K562 (cell line): ENCODE measurements around the gene EEFSEC. TPM values are rescaled to one million over a fixed set of nuclear protein-coding genes. Genes with fewer than 3 reads are reported as not detected.

ENCODE experiments used
- COPS2 ChIP-seq: fragments of 450-650 bp; conservative IDR thresholded peaks from 2 replicates; pipeline ENCODE4 v1.6.1; 2016; ENCODE audit warnings: mild to moderate bottlenecking, moderate library complexity
- NR3C1 ChIP-seq: sonication (generic); formaldehyde crosslinking; IDR thresholded peaks from 2 replicates; pipeline ENCODE4 v1.8.1; 2022; ENCODE audit warnings: missing genetic modification reagents
- NUFIP1 ChIP-seq: fragments of 450-650 bp; IDR thresholded peaks from 2 replicates; pipeline ENCODE4 v1.6.1; 2018; ENCODE audit not compliant: partially characterized antibody
- SMARCC2 ChIP-seq: fragments of 450-650 bp; IDR thresholded peaks from 2 replicates; pipeline ENCODE4 v1.6.1; 2017; ENCODE audit warnings: antibody characterized with exemption, moderate library complexity, mild to moderate bottlenecking, low read depth
- SRSF7 ChIP-seq: fragments of 200-400 bp; formaldehyde crosslinking; optimal IDR thresholded peaks from 2 replicates; pipeline ENCODE3; 2017; ENCODE audit warnings: mild to moderate bottlenecking, low read depth, low read length
- TAL1 ChIP-seq: fragments of 450-650 bp; IDR thresholded peaks from 2 replicates; pipeline ENCODE4 v1.6.1; 2016; ENCODE audit warnings: mild to moderate bottlenecking
- TCF7L2 ChIP-seq: fragments of 150-350 bp; IDR thresholded peaks from 2 replicates; pipeline ENCODE4 v1.6.1; 2016; ENCODE audit warnings: low read depth, mild to moderate bottlenecking, low read length, moderate library complexity
- ZC3H4 ChIP-seq: sonication (generic); formaldehyde crosslinking; IDR thresholded peaks from 2 replicates; pipeline ENCODE4 v1.9.0; 2021; ENCODE audit warnings: missing genetic modification reagents, borderline replicate concordance
- ZNF140 ChIP-seq: fragments of 250-450 bp; sonication (Bioruptor Pico); IDR thresholded peaks from 2 replicates; pipeline ENCODE4 v1.8.0; 2021; ENCODE audit warnings: moderate library complexity, mild to moderate bottlenecking, inconsistent platforms
- ZNF165 ChIP-seq: fragments of 250-450 bp; sonication (Bioruptor Pico); IDR thresholded peaks from 2 replicates; pipeline ENCODE4 v1.4.0; 2020; ENCODE audit warnings: borderline replicate concordance
- polyA plus RNA-seq, 8 experiments: library from polyadenylated mRNA; depleted of rRNA in 4 of 8; stranded (reverse) in 5 of 8; unstranded in 3 of 8; fragments of >200 nt; fragmentation: Nextera tagmentation in 2 of 8; fragmentation: Illumina TruSeq in 1 of 8; extraction: Ambion mirVana in 2 of 8; extraction: Trizol in 1 of 8; gene quantifications; 2 replicates each; pipeline versions ENCODE4 v1.2.1 to v1.2.3, GENCODE V29; 2011 to 2014; ENCODE audit warnings: inconsistent platforms in 1 of 8, missing spikeins in 1 of 8
- total RNA-seq, 7 experiments: library from RNA; depleted of rRNA in 6 of 7; stranded (reverse); fragments of >200 nt in 6 of 7; fragmentation: Illumina TruSeq in 2 of 7; extraction: Trizol in 2 of 7; gene quantifications; 2 replicates each; pipeline versions ENCODE4 v1.2.1 to v1.2.3, GENCODE V29; 2011 to 2021; ENCODE audit warnings: low replicate concordance in 1 of 7
- TF ChIP-seq, protein P1 (sequence below): fragments of 250-450 bp; sonication (Bioruptor Pico); IDR thresholded peaks from 2 replicates; pipeline ENCODE4 v1.4.0; 2020; ENCODE audit warnings: mild to moderate bottlenecking, moderate library complexity
- TF ChIP-seq, protein P2 (sequence below): sonication (generic); formaldehyde crosslinking; IDR thresholded peaks from 2 replicates; pipeline ENCODE4 v1.8.1; 2023; ENCODE audit warnings: mild to moderate bottlenecking, missing genetic modification reagents
- TF ChIP-seq, protein P3 (sequence below): sonication (generic); formaldehyde crosslinking; IDR thresholded peaks from 2 replicates; pipeline ENCODE4 v1.8.0; 2023; ENCODE audit warnings: mild to moderate bottlenecking, missing genetic modification reagents
- TF ChIP-seq, protein P4 (sequence below): fragments of 200-800 bp; sonication (Bioruptor generic); IDR thresholded peaks from 2 replicates; pipeline ENCODE4 v1.6.1; 2017; ENCODE audit warnings: missing genetic modification characterization, missing compliant biosample characterization
- TF ChIP-seq, protein P5 (sequence below): fragments of 450-650 bp; IDR thresholded peaks from 2 replicates; pipeline ENCODE4 v1.6.1; 2016; ENCODE audit warnings: antibody characterized with exemption

The EEFSEC gene
- total and polyA plus RNA-seq, 9 of the 15 experiments (the other 6 are each of a cell fraction or from before 2014, with no cell fraction given): 0.35 to 11.8 (median 7.7) TPM

DNA sequence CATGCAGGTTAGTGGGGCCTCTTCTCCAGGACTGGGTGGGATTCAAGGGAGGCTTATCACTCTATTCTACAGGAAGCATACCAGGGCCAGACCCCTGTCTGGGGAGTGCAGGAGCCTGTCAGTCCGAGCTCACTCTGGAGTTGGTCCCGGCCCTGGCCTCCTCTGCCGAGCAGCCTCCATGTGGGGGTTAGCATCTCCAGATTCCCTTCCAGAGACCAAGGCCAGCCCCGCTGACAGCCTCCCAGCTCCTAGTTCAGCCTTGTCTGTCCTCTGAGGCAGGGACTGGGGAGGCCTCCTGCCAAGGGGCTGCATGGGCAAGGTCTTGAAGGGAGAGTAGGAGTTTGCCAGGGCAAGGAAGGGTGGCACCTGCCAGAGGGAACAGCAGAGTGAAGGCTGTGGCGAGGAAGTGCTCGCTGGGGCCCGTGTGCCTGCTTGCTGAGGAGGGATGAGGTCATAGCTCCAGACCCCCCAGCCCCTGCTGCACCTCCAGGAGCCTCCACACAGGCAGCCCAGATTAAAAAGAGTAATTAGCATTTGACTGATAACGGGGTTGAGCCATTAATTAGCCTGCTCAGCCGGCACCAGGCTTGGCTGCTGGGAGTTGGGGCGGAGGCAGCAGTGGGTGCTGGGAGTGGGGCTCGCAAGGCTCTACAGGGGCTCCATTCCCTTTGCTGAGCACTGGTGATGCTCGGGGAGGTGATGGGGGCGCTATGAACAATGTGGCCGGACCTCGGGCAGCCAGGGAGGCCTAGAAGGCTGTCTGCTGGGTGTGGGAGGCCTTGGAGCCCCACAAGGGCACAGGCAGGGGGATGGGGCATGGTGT is 259.1 kb downstream of the EEFSEC start (continued):
- TF ChIP-seq, protein P1, sequence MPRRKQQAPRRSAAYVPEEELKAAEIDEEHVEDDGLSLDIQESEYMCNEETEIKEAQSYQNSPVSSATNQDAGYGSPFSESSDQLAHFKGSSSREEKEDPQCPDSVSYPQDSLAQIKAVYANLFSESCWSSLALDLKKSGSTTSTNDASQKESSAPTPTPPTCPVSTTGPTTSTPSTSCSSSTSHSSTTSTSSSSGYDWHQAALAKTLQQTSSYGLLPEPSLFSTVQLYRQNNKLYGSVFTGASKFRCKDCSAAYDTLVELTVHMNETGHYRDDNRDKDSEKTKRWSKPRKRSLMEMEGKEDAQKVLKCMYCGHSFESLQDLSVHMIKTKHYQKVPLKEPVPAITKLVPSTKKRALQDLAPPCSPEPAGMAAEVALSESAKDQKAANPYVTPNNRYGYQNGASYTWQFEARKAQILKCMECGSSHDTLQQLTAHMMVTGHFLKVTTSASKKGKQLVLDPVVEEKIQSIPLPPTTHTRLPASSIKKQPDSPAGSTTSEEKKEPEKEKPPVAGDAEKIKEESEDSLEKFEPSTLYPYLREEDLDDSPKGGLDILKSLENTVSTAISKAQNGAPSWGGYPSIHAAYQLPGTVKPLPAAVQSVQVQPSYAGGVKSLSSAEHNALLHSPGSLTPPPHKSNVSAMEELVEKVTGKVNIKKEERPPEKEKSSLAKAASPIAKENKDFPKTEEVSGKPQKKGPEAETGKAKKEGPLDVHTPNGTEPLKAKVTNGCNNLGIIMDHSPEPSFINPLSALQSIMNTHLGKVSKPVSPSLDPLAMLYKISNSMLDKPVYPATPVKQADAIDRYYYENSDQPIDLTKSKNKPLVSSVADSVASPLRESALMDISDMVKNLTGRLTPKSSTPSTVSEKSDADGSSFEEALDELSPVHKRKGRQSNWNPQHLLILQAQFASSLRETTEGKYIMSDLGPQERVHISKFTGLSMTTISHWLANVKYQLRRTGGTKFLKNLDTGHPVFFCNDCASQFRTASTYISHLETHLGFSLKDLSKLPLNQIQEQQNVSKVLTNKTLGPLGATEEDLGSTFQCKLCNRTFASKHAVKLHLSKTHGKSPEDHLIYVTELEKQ: 0 out of 2 replicates have a peak, but pooled peaks have one; percentile 42
- TF ChIP-seq TCF7L2 (no peak), COPS2 (no peak), ZNF165 (CRISPR knock-in tag) (peak; percentile 34; the same call in 1 of the 2 replicates), NR3C1 (CRISPR knock-in tag) (no peak), ZC3H4 (CRISPR knock-in tag) (no peak), SMARCC2 (no peak), ZNF140 (CRISPR knock-in tag) (no peak), NUFIP1 (no peak), SRSF7 (no peak), TAL1 (no peak)
- TF ChIP-seq, protein P2, sequence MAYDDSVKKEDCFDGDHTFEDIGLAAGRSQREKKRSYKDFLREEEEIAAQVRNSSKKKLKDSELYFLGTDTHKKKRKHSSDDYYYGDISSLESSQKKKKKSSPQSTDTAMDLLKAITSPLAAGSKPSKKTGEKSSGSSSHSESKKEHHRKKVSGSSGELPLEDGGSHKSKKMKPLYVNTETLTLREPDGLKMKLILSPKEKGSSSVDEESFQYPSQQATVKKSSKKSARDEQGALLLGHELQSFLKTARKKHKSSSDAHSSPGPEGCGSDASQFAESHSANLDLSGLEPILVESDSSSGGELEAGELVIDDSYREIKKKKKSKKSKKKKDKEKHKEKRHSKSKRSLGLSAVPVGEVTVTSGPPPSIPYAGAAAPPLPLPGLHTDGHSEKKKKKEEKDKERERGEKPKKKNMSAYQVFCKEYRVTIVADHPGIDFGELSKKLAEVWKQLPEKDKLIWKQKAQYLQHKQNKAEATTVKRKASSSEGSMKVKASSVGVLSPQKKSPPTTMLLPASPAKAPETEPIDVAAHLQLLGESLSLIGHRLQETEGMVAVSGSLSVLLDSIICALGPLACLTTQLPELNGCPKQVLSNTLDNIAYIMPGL (CRISPR knock-in tag): no peak
- TF ChIP-seq, protein P3, sequence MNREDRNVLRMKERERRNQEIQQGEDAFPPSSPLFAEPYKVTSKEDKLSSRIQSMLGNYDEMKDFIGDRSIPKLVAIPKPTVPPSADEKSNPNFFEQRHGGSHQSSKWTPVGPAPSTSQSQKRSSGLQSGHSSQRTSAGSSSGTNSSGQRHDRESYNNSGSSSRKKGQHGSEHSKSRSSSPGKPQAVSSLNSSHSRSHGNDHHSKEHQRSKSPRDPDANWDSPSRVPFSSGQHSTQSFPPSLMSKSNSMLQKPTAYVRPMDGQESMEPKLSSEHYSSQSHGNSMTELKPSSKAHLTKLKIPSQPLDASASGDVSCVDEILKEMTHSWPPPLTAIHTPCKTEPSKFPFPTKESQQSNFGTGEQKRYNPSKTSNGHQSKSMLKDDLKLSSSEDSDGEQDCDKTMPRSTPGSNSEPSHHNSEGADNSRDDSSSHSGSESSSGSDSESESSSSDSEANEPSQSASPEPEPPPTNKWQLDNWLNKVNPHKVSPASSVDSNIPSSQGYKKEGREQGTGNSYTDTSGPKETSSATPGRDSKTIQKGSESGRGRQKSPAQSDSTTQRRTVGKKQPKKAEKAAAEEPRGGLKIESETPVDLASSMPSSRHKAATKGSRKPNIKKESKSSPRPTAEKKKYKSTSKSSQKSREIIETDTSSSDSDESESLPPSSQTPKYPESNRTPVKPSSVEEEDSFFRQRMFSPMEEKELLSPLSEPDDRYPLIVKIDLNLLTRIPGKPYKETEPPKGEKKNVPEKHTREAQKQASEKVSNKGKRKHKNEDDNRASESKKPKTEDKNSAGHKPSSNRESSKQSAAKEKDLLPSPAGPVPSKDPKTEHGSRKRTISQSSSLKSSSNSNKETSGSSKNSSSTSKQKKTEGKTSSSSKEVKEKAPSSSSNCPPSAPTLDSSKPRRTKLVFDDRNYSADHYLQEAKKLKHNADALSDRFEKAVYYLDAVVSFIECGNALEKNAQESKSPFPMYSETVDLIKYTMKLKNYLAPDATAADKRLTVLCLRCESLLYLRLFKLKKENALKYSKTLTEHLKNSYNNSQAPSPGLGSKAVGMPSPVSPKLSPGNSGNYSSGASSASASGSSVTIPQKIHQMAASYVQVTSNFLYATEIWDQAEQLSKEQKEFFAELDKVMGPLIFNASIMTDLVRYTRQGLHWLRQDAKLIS: 0 out of 2 replicates have a peak, but pooled peaks have one; percentile 34
- TF ChIP-seq, protein P4, sequence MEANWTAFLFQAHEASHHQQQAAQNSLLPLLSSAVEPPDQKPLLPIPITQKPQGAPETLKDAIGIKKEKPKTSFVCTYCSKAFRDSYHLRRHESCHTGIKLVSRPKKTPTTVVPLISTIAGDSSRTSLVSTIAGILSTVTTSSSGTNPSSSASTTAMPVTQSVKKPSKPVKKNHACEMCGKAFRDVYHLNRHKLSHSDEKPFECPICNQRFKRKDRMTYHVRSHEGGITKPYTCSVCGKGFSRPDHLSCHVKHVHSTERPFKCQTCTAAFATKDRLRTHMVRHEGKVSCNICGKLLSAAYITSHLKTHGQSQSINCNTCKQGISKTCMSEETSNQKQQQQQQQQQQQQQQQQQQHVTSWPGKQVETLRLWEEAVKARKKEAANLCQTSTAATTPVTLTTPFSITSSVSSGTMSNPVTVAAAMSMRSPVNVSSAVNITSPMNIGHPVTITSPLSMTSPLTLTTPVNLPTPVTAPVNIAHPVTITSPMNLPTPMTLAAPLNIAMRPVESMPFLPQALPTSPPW: peak; percentile 39
- TF ChIP-seq, protein P5, sequence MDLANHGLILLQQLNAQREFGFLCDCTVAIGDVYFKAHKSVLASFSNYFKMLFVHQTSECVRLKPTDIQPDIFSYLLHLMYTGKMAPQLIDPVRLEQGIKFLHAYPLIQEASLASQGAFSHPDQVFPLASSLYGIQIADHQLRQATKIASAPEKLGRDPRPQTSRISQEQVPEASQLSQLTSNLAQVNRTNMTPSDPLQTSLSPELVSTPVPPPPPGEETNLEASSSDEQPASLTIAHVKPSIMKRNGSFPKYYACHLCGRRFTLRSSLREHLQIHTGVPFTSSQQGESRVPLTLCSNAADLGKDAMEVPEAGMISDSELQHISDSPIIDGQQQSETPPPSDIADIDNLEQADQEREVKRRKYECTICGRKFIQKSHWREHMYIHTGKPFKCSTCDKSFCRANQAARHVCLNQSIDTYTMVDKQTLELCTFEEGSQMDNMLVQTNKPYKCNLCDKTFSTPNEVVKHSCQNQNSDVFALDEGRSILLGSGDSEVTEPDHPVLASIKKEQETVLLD: peak; percentile 19; the same call in 1 of the 2 replicates
